BLaER1 (cell line): Measurements from ENCODE around the gene LZTS3.
"Not testable (repeated sequence)": the region's sequence is repeated elsewhere in the genome, so short reads cannot be mapped to it uniquely, and the experiment has no call there.

Experiments
- H3K27ac ChIP-seq: shearing (Covaris generic); formaldehyde crosslinking; 2 replicates; pipeline ENCODE4 v1.8.1; 2022
- H3K27me3 ChIP-seq: shearing (Covaris generic); formaldehyde crosslinking; 2 replicates; pipeline ENCODE4 v1.8.1; 2022
- H3K36me3 ChIP-seq: shearing (Covaris generic); formaldehyde crosslinking; 2 replicates; pipeline ENCODE4 v1.8.1; 2022
- H3K4me1 ChIP-seq: shearing (Covaris generic); formaldehyde crosslinking; 2 replicates; pipeline ENCODE4 v1.8.1; 2022
- H3K4me2 ChIP-seq: shearing (Covaris generic); formaldehyde crosslinking; 2 replicates; pipeline ENCODE4 v1.8.1; 2022
- H3K4me3 ChIP-seq: shearing (Covaris generic); formaldehyde crosslinking; 2 replicates; pipeline ENCODE4 v1.8.1; 2022
- H3K9ac ChIP-seq: shearing (Covaris generic); formaldehyde crosslinking; 2 replicates; pipeline ENCODE4 v1.8.1; 2022
- H3K9me3 ChIP-seq: shearing (Covaris generic); formaldehyde crosslinking; 2 replicates; pipeline ENCODE4 v1.8.1; 2022
- H4K20me1 ChIP-seq: shearing (Covaris generic); formaldehyde crosslinking; 2 replicates; pipeline ENCODE4 v1.8.1; 2022
- Cebpa-rat ChIP-seq: shearing (Covaris generic); IDR thresholded peaks from 2 replicates; pipeline ENCODE4 v1.8.1; 2022

LZTS3 gene

DNA sequence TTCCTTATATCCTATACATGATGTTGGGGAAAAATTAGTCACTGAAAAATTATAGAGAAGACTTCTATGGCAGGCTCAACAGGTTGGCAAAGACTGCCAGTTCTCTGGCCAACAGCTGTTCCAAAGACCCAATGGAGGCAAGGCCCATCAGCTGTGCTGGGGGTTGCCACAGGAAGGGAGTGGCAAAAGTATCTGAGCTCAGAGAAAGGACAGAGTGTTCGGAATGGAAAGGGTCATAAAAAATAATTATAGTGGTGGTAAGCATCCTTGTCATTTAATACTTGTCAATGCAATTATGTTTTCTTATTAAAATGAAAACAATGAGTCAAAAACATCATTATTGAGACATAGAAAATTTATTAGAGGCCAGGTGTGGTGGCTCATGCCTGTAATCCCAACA lies 49.8 kb downstream of the LZTS3 start:
- no peaks in the 10 kb centered on the region for H3K27me3 ChIP-seq
- H3K4me3 ChIP-seq: no peak overlapping the region; the same call in 1 of the 2 replicates
- H3K9me3 ChIP-seq: peaks cover 58% of the 10 kb centered on the region
- H3K9ac ChIP-seq: no peak overlapping the region
- no peak overlapping the region for H3K4me2 ChIP-seq
- H3K27ac ChIP-seq: no peak overlapping the region
- peaks cover 12% of the 10 kb centered on the region for H3K4me1 ChIP-seq
- peaks cover 86% of the 10 kb centered on the region for H3K36me3 ChIP-seq
- TF ChIP-seq Cebpa-rat: no peak
- H4K20me1 ChIP-seq: peaks cover 9% of the 10 kb centered on the region; the same call in 1 of the 2 replicates

GRCh38 chr20:3121955-3122610 lies 51.3 kb downstream of the LZTS3 start:
- no peak overlapping the region for H3K4me2 ChIP-seq
- H3K36me3 ChIP-seq: peaks cover 75% of the 10 kb centered on the region
- H3K9ac ChIP-seq: no peak overlapping the region
- H3K27me3 ChIP-seq: no peaks in the 10 kb centered on the region
- no peak overlapping the region for H3K27ac ChIP-seq
- no peaks in the 10 kb centered on the region; the same call in 1 of the 2 replicates for H4K20me1 ChIP-seq
- no peak overlapping the region for H3K4me3 ChIP-seq
- peaks cover 18% of the 10 kb centered on the region for H3K4me1 ChIP-seq
- TF ChIP-seq Cebpa-rat: no peak
- peaks cover 51% of the 10 kb centered on the region for H3K9me3 ChIP-seq

DNA sequence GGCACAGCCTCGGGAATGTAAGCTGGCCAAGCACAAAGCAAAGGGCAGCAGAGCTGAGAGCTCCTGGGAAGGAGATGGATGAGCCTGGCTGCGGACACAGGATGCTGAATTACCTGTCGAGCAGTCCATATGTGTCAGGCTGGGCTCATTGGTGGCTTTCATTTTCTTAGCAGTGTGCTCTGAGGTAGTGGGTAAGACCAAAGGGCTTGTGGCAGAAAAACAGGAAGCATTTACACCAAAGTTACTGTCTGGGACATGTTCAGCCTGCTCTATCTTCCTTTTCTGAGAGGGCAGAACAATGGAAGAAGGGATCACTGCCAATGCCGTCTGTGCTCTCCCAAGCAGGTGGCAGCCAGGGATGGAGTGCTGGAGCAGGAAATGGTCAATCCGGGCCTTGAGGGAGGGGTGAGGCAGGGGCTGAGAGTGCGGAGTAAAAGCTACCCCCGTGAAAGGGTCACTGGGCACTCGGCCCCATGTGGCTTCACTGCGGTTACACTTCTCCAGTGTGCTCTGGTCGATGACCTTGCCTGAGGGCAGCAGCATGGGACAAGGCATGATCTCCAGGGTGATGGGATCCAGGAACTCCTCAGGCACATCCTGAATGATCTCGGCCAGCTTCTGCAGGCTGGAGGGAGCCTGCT lies 52.0 kb downstream of the LZTS3 start:
- H3K4me3 ChIP-seq: no peak overlapping the region
- H3K9ac ChIP-seq: no peak overlapping the region
- H3K27me3 ChIP-seq: no peaks in the 10 kb centered on the region
- no peaks in the 10 kb centered on the region; the same call in 1 of the 2 replicates for H4K20me1 ChIP-seq
- no peak for TF ChIP-seq Cebpa-rat
- H3K27ac ChIP-seq: no peak overlapping the region
- peaks cover 44% of the 10 kb centered on the region for H3K9me3 ChIP-seq
- H3K4me1 ChIP-seq: peaks cover 18% of the 10 kb centered on the region
- no peak overlapping the region for H3K4me2 ChIP-seq
- peaks cover 69% of the 10 kb centered on the region for H3K36me3 ChIP-seq

- no peak overlapping the region for H3K27ac ChIP-seq
- no peak overlapping the region for H3K4me2 ChIP-seq
These were observed 54.3 kb downstream of the LZTS3 start for GRCh38 chr20:3119044-3119443.

DNA sequence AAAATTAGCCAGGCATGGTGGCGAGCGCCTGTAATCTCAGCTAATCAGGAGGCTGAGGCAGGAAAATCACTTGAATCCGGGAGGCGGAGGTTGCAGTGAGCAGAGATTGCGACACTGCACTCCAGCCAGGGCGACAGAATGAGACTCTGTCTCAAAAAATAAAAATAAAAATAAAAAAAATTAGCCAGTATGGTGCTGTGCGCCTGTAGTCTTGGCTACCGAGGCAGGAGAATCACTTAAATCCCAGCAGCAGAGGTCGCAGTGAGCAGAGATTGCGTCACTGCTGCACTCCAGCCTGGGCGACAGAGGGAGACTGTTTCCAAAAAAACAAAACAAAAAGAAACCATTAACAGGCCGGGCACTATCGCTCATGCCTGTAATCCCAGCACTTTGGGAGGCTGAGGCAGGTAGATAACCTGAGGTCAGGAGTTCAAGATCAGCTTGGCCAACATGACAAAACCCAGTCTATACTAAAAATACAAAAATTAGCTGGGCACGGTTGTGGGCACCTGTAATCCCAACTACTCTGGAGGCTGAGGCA lies 55.4 kb downstream of the LZTS3 start:
- not testable (repeated sequence) for H3K27ac ChIP-seq, H3K27me3 ChIP-seq, H3K4me3 ChIP-seq, H3K9ac ChIP-seq
- Histone ChIP-seq H4K20me1 (peaks cover 13% of the 10 kb centered on the region), H3K36me3 (peaks cover 61% of the 10 kb centered on the region), H3K4me2 (peak overlapping the region; percentile 53), H3K9me3 (peaks cover 12% of the 10 kb centered on the region), H3K4me1 (peaks cover 25% of the 10 kb centered on the region)
- peak; percentile 99 for TF ChIP-seq Cebpa-rat

More at GRCh38 chr20:3119044-3119443, 54.3 kb downstream of the LZTS3 start:
- Histone ChIP-seq H3K36me3 (peaks cover 62% of the 10 kb centered on the region), H3K9ac (no peak overlapping the region), H4K20me1 (peaks cover 13% of the 10 kb centered on the region), H3K4me1 (peaks cover 18% of the 10 kb centered on the region), H3K27me3 (no peaks in the 10 kb centered on the region), H3K4me3 (no peak overlapping the region), H3K9me3 (peaks cover 23% of the 10 kb centered on the region)
- TF ChIP-seq Cebpa-rat: no peak

GRCh38 chr20:3116341-3116740 lies 57.0 kb downstream of the LZTS3 start:
- no peak overlapping the region for H3K4me3 ChIP-seq
- no peak for TF ChIP-seq Cebpa-rat
- H3K4me2 ChIP-seq: no peak overlapping the region
- H4K20me1 ChIP-seq: peaks cover 18% of the 10 kb centered on the region
- peaks cover 54% of the 10 kb centered on the region for H3K36me3 ChIP-seq
- H3K27ac ChIP-seq: no peak overlapping the region
- peaks cover 26% of the 10 kb centered on the region for H3K4me1 ChIP-seq
- H3K27me3 ChIP-seq: no peaks in the 10 kb centered on the region
- H3K9ac ChIP-seq: no peak overlapping the region
- no peaks in the 10 kb centered on the region for H3K9me3 ChIP-seq

DNA sequence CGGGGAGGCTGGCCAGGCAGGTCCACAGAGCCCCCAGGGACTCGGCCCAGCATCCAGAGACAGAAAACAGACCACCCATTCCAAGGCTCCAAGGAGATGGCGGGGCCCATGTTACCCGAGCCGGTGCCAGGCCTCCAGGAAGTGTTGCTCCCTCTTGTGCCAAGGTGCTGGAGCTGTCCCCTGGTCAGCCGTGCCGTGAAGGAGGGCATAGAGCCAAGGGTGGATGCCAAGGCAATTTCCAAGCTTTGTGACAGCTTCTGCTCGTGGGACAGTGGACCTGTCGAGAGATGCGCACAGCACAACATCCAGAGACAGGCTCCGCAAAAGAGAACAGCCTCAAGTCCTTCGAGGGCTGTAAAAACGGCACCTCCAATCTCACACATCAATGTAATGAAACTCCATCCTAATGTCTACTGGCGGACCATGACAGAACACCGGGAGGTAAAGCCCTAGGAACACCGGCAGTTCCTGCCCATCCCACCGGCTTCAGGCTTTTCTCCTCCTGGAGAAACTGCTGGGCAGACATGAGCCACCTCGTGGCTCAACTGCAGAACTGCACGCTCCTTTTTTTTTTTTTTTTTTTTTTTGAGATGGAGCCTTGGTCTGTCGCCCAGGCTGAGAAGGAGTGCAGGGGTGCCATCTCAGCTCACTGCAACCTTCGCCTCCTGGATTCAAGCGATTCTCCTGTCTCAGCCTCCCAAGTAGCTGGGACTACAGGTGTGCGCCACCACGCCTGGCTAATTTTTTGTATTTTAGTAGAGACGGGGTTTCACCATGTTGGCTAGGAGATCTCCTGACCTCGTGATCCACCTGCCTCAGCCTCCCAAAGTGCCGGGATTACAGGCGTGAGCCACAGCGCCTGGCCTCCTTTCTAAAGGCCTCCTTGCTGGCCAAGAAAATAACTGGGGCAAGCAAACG lies 57.9 kb downstream of the LZTS3 start:
- Histone ChIP-seq H3K9ac (no peak overlapping the region), H3K4me3 (no peak overlapping the region), H3K27me3 (no peaks in the 10 kb centered on the region), H3K9me3 (no peaks in the 10 kb centered on the region), H3K4me2 (no peak overlapping the region), H3K4me1 (peaks cover 22% of the 10 kb centered on the region), H3K36me3 (peaks cover 52% of the 10 kb centered on the region), H4K20me1 (peaks cover 23% of the 10 kb centered on the region), H3K27ac (no peak overlapping the region)
- TF ChIP-seq Cebpa-rat: no peak
